Karpas-422 (cell line): ENCODE data around the gene RPS6KA5. TPM values are rescaled to one million over a fixed set of nuclear protein-coding genes. Genes with fewer than 3 reads are reported as not detected.

Source experiments
- DNase-seq: peaks from one replicate; pipeline ENCODE4 v3.0.0-alpha.2; 2015
- H2AFZ ChIP-seq: fragments of 200-600 bp; sonication (generic); 2 replicates; pipeline ENCODE4 v1.6.1; 2014; ENCODE audit warnings: antibody characterized with exemption, low read length, mixed read lengths
- H3K27ac ChIP-seq: fragments of 200-600 bp; sonication (generic); 2 replicates; pipeline ENCODE4 v1.5.1; 2014; ENCODE audit warnings: mild to moderate bottlenecking, low read length, moderate library complexity
- H3K27me3 ChIP-seq: fragments of 200-600 bp; sonication (generic); 2 replicates; pipeline ENCODE4 v1.6.1; 2014; ENCODE audit warnings: low read length, mixed read lengths
- H3K36me3 ChIP-seq: fragments of 200-600 bp; sonication (generic); 2 replicates; pipeline ENCODE4 v1.6.1; 2014; ENCODE audit warnings: low read length, mixed read lengths; ENCODE audit not compliant: insufficient read depth
- H3K4me1 ChIP-seq: fragments of 200-600 bp; sonication (generic); 2 replicates; pipeline ENCODE4 v1.6.1; 2014; ENCODE audit warnings: mild to moderate bottlenecking, low read length, mixed read lengths
- H3K4me2 ChIP-seq: fragments of 200-600 bp; sonication (generic); 2 replicates; pipeline ENCODE4 v1.6.1; 2014; ENCODE audit warnings: low read length, low read depth, mild to moderate bottlenecking; ENCODE audit not compliant: poor library complexity, severe bottlenecking
- H3K4me3 ChIP-seq: fragments of 200-600 bp; sonication (generic); 2 replicates; pipeline ENCODE4 v1.5.1; 2014; ENCODE audit warnings: mild to moderate bottlenecking, antibody characterized with exemption, low read length, mixed read lengths
- H3K79me2 ChIP-seq: fragments of 200-600 bp; sonication (generic); 2 replicates; pipeline ENCODE4 v1.6.1; 2014; ENCODE audit warnings: mild to moderate bottlenecking, low read length, mixed read lengths
- H3K9ac ChIP-seq: fragments of 200-600 bp; sonication (generic); 2 replicates; pipeline ENCODE4 v1.6.0; 2014; ENCODE audit warnings: low read length
- H3K9me2 ChIP-seq: fragments of 200-600 bp; sonication (generic), shearing (Covaris generic); replicated peaks from 2 replicates; pipeline ENCODE4 v1.6.0; 2014; ENCODE audit warnings: mild to moderate bottlenecking, low read length, moderate library complexity; ENCODE audit not compliant: insufficient read depth
- H3K9me3 ChIP-seq: fragments of 300-700, 200-600 bp; sonication (generic); 2 replicates; pipeline ENCODE4 v1.6.1; 2014; ENCODE audit warnings: low read length, mixed read lengths
- H4K20me1 ChIP-seq: fragments of 200-600 bp; sonication (generic); 2 replicates; pipeline ENCODE4 v1.6.1; 2014; ENCODE audit warnings: mild to moderate bottlenecking, antibody characterized with exemption, low read length, low read depth; ENCODE audit not compliant: insufficient read depth
- total RNA-seq: library from RNA; depleted of rRNA; stranded (reverse); fragments of >200 nt; shearing (Covaris generic); gene quantifications from 2 replicates; pipeline ENCODE4 v1.2.3, GENCODE V29; 2014; ENCODE audit warnings: low replicate concordance

The RPS6KA5 gene
- total RNA-seq, 1 experiment from 2014 or later, result 5.5 TPM

- DNase-seq, result no peak
- no peak overlapping the region for H3K27ac ChIP-seq
- no peaks in the 10 kb centered on the region for H3K79me2 ChIP-seq
- H3K9me2 ChIP-seq, result no peaks in the 10 kb centered on the region
- no peaks in the 10 kb centered on the region for H3K27me3 ChIP-seq
- H3K9ac ChIP-seq, result no peak overlapping the region
- H3K9me3 ChIP-seq, result no peaks in the 10 kb centered on the region
- no peak overlapping the region for H3K4me3 ChIP-seq
- no peak overlapping the region for H2AFZ ChIP-seq
- H4K20me1 ChIP-seq, result peaks cover 40% of the 10 kb centered on the region
- no peak overlapping the region for H3K4me2 ChIP-seq
- peaks cover 14% of the 10 kb centered on the region for H3K4me1 ChIP-seq
- no peaks in the 10 kb centered on the region for H3K36me3 ChIP-seq
Observed at GRCh38 chr14:91004987-91005386, 55.5 kb downstream of the RPS6KA5 start.

- no peak overlapping the region for H3K27ac ChIP-seq
- H3K36me3 ChIP-seq, result no peaks in the 10 kb centered on the region
- H3K9me2 ChIP-seq, result no peaks in the 10 kb centered on the region
- no peaks in the 10 kb centered on the region for H3K79me2 ChIP-seq
- no peaks in the 10 kb centered on the region for H3K9me3 ChIP-seq
- H2AFZ ChIP-seq, result no peak overlapping the region
- no peak for DNase-seq
- H3K27me3 ChIP-seq, result no peaks in the 10 kb centered on the region
- no peaks in the 10 kb centered on the region for H3K4me1 ChIP-seq
- no peak overlapping the region for H3K4me2 ChIP-seq
- no peak overlapping the region for H3K9ac ChIP-seq
- no peak overlapping the region for H3K4me3 ChIP-seq
- peaks cover 4% of the 10 kb centered on the region; the same call in 1 of the 2 replicates for H4K20me1 ChIP-seq
Observed at GRCh38 chr14:90999299-90999698, 61.1 kb downstream of the RPS6KA5 start.

GRCh38 chr14:90996967-90997366 lies 63.5 kb downstream of the RPS6KA5 start:
- DNase-seq, result no peak
- H3K4me1 ChIP-seq, result no peaks in the 10 kb centered on the region
- H3K9ac ChIP-seq, result no peak overlapping the region
- no peaks in the 10 kb centered on the region for H3K36me3 ChIP-seq
- no peaks in the 10 kb centered on the region; the same call in 1 of the 2 replicates for H4K20me1 ChIP-seq
- no peaks in the 10 kb centered on the region for H3K27me3 ChIP-seq
- no peaks in the 10 kb centered on the region for H3K9me2 ChIP-seq
- no peak overlapping the region for H3K4me3 ChIP-seq
- no peaks in the 10 kb centered on the region for H3K9me3 ChIP-seq
- H3K79me2 ChIP-seq, result no peaks in the 10 kb centered on the region
- no peak overlapping the region for H3K4me2 ChIP-seq
- no peak overlapping the region for H2AFZ ChIP-seq
- H3K27ac ChIP-seq, result no peak overlapping the region

GRCh38 chr14:90995785-90996184 lies 64.7 kb downstream of the RPS6KA5 start:
- H3K27me3 ChIP-seq, result no peaks in the 10 kb centered on the region
- DNase-seq, result no peak
- H3K9me2 ChIP-seq, result no peaks in the 10 kb centered on the region

GRCh38 chr14:90993792-90994191 lies 66.6 kb downstream of the RPS6KA5 start:
- Histone ChIP-seq H3K79me2 (no peaks in the 10 kb centered on the region), H3K4me2 (no peak overlapping the region), H3K9me3 (no peaks in the 10 kb centered on the region), H3K36me3 (no peaks in the 10 kb centered on the region), H3K4me1 (no peaks in the 10 kb centered on the region), H3K9ac (no peak overlapping the region), H3K27me3 (no peaks in the 10 kb centered on the region), H3K4me3 (no peak overlapping the region), H3K9me2 (no peaks in the 10 kb centered on the region), H3K27ac (no peak overlapping the region), H4K20me1 (no peaks in the 10 kb centered on the region), H2AFZ (no peak overlapping the region)
- no peak for DNase-seq

More at GRCh38 chr14:90995785-90996184, 64.7 kb downstream of the RPS6KA5 start:
- Histone ChIP-seq H3K9me3 (no peaks in the 10 kb centered on the region), H3K4me3 (no peak overlapping the region), H2AFZ (no peak overlapping the region), H3K79me2 (no peaks in the 10 kb centered on the region), H3K4me1 (no peaks in the 10 kb centered on the region), H4K20me1 (no peaks in the 10 kb centered on the region), H3K27ac (no peak overlapping the region), H3K4me2 (no peak overlapping the region), H3K36me3 (no peaks in the 10 kb centered on the region), H3K9ac (no peak overlapping the region)

- Histone ChIP-seq H3K4me3 (no peak overlapping the region), H3K27ac (no peak overlapping the region), H3K36me3 (no peaks in the 10 kb centered on the region), H2AFZ (no peak overlapping the region), H3K27me3 (no peaks in the 10 kb centered on the region), H3K9me3 (no peaks in the 10 kb centered on the region), H3K9ac (no peak overlapping the region), H3K4me1 (no peaks in the 10 kb centered on the region), H3K9me2 (no peaks in the 10 kb centered on the region), H4K20me1 (no peaks in the 10 kb centered on the region), H3K79me2 (no peaks in the 10 kb centered on the region), H3K4me2 (no peak overlapping the region)
- no peak for DNase-seq
Observed at GRCh38 chr14:90991690-90992443, 68.6 kb downstream of the RPS6KA5 start.

- no peaks in the 10 kb centered on the region for H3K9me2 ChIP-seq
- no peak overlapping the region for H3K27ac ChIP-seq
- H3K4me3 ChIP-seq, result no peak overlapping the region
- DNase-seq, result no peak
- H3K4me1 ChIP-seq, result peaks cover 8% of the 10 kb centered on the region
- no peak overlapping the region for H3K4me2 ChIP-seq
- no peaks in the 10 kb centered on the region for H3K9me3 ChIP-seq
- no peaks in the 10 kb centered on the region for H3K36me3 ChIP-seq
- H2AFZ ChIP-seq, result no peak overlapping the region
- no peak overlapping the region for H3K9ac ChIP-seq
- H4K20me1 ChIP-seq, result peaks cover 9% of the 10 kb centered on the region
- no peaks in the 10 kb centered on the region for H3K79me2 ChIP-seq
- H3K27me3 ChIP-seq, result no peaks in the 10 kb centered on the region
Observed at GRCh38 chr14:90990141-90990540, 70.3 kb downstream of the RPS6KA5 start.

- H3K4me3 ChIP-seq, result no peak overlapping the region
- no peaks in the 10 kb centered on the region for H3K9me3 ChIP-seq
- H3K4me1 ChIP-seq, result peaks cover 8% of the 10 kb centered on the region
- no peaks in the 10 kb centered on the region for H3K79me2 ChIP-seq
- no peaks in the 10 kb centered on the region for H3K36me3 ChIP-seq
- no peak overlapping the region for H3K27ac ChIP-seq
- H3K4me2 ChIP-seq, result no peak overlapping the region
- no peak overlapping the region for H2AFZ ChIP-seq
- DNase-seq, result no peak
- no peak overlapping the region for H3K9ac ChIP-seq
- peaks cover 9% of the 10 kb centered on the region for H4K20me1 ChIP-seq
- no peaks in the 10 kb centered on the region for H3K27me3 ChIP-seq
- no peaks in the 10 kb centered on the region for H3K9me2 ChIP-seq
Observed at GRCh38 chr14:90987140-90987539, 73.3 kb downstream of the RPS6KA5 start.
